GM12892 (cell line): ENCODE measurements around the gene DOK4.

Experiments used
- POLR2A ChIP-seq: IDR thresholded peaks from 2 replicates; pipeline ENCODE4 v1.6.1; 2011; ENCODE audit warnings: low read depth, low read length, control low read depth
- POLR2AphosphoS5 ChIP-seq: IDR thresholded peaks from 2 replicates; pipeline ENCODE4 v1.6.1; 2011; ENCODE audit warnings: low read depth, low read length, control low read depth

GRCh38 chr16:57533431-57534336 is 47.4 kb upstream of the DOK4 start:
- TF ChIP-seq POLR2A (no peak), POLR2AphosphoS5 (peak; percentile 36; the same call in 1 of the 2 replicates)
